ENCODE data around the gene TNIK. TPM values are rescaled to one million over a fixed set of nuclear protein-coding genes. Genes with fewer than 3 reads are reported as not detected.

The TNIK gene
- polyA plus RNA-seq, 1 of the 3 experiments (the other 2 are of a cell fraction), result 19.4 TPM

DNA sequence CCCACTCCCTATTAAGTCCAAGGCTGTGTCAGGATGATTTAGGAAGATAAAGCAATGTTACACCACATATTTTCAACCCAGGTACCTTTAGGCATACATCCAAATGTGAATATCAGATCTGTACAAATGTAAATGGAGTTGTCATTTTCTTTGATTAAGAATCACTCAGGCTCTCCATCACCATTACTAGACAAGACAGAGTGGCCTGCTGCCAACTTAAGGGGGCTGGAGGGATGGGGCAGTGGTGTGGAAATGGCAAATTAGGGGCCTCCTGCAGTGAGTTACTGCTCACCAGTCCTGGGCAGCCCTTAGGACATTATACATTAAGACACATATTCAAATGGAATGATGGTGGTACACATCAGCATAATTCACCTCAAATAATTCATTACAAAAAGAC lies 211.0 kb downstream of the TNIK start:
- POLR2A ChIA-PET, result no interaction called here
- no peak overlapping the region for H3K9ac ChIP-seq
- H3K27me3 ChIP-seq (ENCODE audit: insufficient read depth), result no peaks in the 10 kb centered on the region
- CTCF ChIA-PET, result no interaction called here
- no peak overlapping the region for H3K27ac ChIP-seq (ENCODE audit: low read depth in 2 of 2, low read length in 1 of 2)
- H3K4me3 ChIP-seq (ENCODE audit: low read depth in 2 of 2, low read length in 1 of 2), result no peak overlapping the region
- H3K36me3 ChIP-seq (replicated peaks in 1 of 2; ENCODE audit: control insufficient read depth in 1 of 2, insufficient read depth in 2 of 2, low read length in 1 of 2), result no peaks in the 10 kb centered on the region
- H3K79me2 ChIP-seq (ENCODE audit: insufficient read depth), result peaks cover 24% of the 10 kb centered on the region; the same call in 1 of the 2 replicates
- no peaks in the 10 kb centered on the region for H3F3A ChIP-seq (replicated peaks; ENCODE audit: insufficient read depth)
- no peaks in the 10 kb centered on the region for H3K9me3 ChIP-seq
- H3K9me2 ChIP-seq, result no peaks in the 10 kb centered on the region
- peak; percentile 79 for TF ChIP-seq GATA2 (CRISPR knock-in tag; IDR thresholded peaks at IDR 0.05)
- no peak for TF ChIP-seq FOSL2 (IDR thresholded peaks at IDR 0.05; ENCODE audit: borderline replicate concordance, low read depth)
- no peak for TF ChIP-seq SIN3A (IDR thresholded peaks at IDR 0.05; ENCODE audit: borderline replicate concordance, low read depth, low read length)
- no peak for TF ChIP-seq SMC3 (IDR thresholded peaks at IDR 0.05; ENCODE audit: low read depth, low read length)
- TF ChIP-seq YY1 (IDR thresholded peaks at IDR 0.05; ENCODE audit: low read depth), result no peak
- TF ChIP-seq, protein P1, sequence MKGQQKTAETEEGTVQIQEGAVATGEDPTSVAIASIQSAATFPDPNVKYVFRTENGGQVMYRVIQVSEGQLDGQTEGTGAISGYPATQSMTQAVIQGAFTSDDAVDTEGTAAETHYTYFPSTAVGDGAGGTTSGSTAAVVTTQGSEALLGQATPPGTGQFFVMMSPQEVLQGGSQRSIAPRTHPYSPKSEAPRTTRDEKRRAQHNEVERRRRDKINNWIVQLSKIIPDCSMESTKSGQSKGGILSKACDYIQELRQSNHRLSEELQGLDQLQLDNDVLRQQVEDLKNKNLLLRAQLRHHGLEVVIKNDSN (IDR thresholded peaks at IDR 0.05; ENCODE audit: borderline replicate concordance, low read depth), result no peak
- TF ChIP-seq NRF1 (IDR thresholded peaks at IDR 0.05; ENCODE audit: low read depth, low read length), result no peak
- no peak for TF ChIP-seq MEF2A (IDR thresholded peaks at IDR 0.05; ENCODE audit: borderline replicate concordance, low read depth)
- TF ChIP-seq RFX5 (IDR thresholded peaks at IDR 0.05; ENCODE audit: low read length), result no peak
- TF ChIP-seq RCOR1 (IDR thresholded peaks at IDR 0.05; ENCODE audit: low read length), result no peak
- no peak for TF ChIP-seq CTCF (IDR thresholded peaks at IDR 0.05)
- TF ChIP-seq RXRA (IDR thresholded peaks at IDR 0.05; ENCODE audit: borderline replicate concordance, low read depth), result no peak
- peak; percentile 17; the same call in 1 of the 2 replicates for TF ChIP-seq TCF12 (IDR thresholded peaks at IDR 0.05)
- TF ChIP-seq EZH2phosphoT487 (IDR thresholded peaks at IDR 0.05; ENCODE audit: borderline replicate concordance, low read depth), result no peak
- TF ChIP-seq TAF1 (IDR thresholded peaks at IDR 0.05; ENCODE audit: borderline replicate concordance, low read depth, low read length), result no peak
- TF ChIP-seq, protein P2, sequence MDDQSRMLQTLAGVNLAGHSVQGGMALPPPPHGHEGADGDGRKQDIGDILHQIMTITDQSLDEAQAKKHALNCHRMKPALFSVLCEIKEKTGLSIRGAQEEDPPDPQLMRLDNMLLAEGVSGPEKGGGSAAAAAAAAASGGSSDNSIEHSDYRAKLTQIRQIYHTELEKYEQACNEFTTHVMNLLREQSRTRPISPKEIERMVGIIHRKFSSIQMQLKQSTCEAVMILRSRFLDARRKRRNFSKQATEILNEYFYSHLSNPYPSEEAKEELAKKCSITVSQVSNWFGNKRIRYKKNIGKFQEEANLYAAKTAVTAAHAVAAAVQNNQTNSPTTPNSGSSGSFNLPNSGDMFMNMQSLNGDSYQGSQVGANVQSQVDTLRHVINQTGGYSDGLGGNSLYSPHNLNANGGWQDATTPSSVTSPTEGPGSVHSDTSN (IDR thresholded peaks at IDR 0.05), result peak; percentile 39
- TF ChIP-seq EP300 (IDR thresholded peaks at IDR 0.05; ENCODE audit: borderline replicate concordance in 1 of 2, low read depth in 1 of 2, low read length in 1 of 2), result peak in 1 of 2 experiments; percentile 42; a peak in 2 of 4 replicates
- TF ChIP-seq, protein P3, sequence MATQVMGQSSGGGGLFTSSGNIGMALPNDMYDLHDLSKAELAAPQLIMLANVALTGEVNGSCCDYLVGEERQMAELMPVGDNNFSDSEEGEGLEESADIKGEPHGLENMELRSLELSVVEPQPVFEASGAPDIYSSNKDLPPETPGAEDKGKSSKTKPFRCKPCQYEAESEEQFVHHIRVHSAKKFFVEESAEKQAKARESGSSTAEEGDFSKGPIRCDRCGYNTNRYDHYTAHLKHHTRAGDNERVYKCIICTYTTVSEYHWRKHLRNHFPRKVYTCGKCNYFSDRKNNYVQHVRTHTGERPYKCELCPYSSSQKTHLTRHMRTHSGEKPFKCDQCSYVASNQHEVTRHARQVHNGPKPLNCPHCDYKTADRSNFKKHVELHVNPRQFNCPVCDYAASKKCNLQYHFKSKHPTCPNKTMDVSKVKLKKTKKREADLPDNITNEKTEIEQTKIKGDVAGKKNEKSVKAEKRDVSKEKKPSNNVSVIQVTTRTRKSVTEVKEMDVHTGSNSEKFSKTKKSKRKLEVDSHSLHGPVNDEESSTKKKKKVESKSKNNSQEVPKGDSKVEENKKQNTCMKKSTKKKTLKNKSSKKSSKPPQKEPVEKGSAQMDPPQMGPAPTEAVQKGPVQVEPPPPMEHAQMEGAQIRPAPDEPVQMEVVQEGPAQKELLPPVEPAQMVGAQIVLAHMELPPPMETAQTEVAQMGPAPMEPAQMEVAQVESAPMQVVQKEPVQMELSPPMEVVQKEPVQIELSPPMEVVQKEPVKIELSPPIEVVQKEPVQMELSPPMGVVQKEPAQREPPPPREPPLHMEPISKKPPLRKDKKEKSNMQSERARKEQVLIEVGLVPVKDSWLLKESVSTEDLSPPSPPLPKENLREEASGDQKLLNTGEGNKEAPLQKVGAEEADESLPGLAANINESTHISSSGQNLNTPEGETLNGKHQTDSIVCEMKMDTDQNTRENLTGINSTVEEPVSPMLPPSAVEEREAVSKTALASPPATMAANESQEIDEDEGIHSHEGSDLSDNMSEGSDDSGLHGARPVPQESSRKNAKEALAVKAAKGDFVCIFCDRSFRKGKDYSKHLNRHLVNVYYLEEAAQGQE (IDR thresholded peaks at IDR 0.05; ENCODE audit: low read depth, low read length), result no peak
- no peak for TF ChIP-seq JUND (IDR thresholded peaks at IDR 0.05)
- peak; percentile 11; the same call in 1 of the 2 replicates for TF ChIP-seq NFIC (IDR thresholded peaks at IDR 0.05; ENCODE audit: borderline replicate concordance)
- TF ChIP-seq MAX (IDR thresholded peaks at IDR 0.05; ENCODE audit: low read depth), result no peak
- DNase-seq, result peak; percentile 67
- no peaks in the 10 kb centered on the region for H4K20me1 ChIP-seq (ENCODE audit: insufficient read depth)
- no peak overlapping the region for H2AFZ ChIP-seq (ENCODE audit: low read depth)
- H3K4me2 ChIP-seq, result no peak overlapping the region
- peaks cover 0 to 3% of the 10 kb centered on the region in 2 experiments; a peak in 2 of 4 replicates for H3K4me1 ChIP-seq (ENCODE audit: control insufficient read depth in 1 of 2, insufficient read depth in 2 of 2, low read depth in 1 of 2, low read length in 1 of 2)
